Measurements from ENCODE around the gene EMX1.

Gene EMX1

DNA sequence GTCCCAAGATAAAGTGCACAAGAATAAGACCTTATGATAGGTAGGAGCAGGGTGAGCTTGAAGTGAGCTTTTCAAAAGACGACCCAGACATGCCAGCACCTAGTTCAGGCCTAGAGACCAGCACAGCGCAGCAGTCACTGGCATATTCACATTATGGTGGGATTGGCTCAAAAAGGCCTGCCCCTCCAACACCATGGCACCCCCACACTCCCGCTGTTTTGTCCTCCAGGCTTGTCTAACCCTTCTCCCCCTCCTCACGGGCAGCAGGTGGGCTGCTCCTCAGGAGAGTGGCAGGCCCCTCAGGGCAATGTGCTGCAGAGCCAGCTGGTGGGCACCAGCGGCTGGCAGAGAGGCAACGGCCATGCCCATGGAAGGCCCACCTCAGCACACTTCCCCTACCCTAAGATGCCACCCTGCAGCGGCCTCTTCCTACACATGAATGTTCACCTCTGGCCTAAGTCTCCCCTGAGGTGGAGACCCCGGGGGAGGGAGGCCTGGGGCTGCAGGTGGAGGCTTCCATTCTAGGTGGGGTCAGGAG lies 25.6 kb downstream of the EMX1 start:
- no peak for DNase-seq (ENCODE audit: low spot score)

DNA sequence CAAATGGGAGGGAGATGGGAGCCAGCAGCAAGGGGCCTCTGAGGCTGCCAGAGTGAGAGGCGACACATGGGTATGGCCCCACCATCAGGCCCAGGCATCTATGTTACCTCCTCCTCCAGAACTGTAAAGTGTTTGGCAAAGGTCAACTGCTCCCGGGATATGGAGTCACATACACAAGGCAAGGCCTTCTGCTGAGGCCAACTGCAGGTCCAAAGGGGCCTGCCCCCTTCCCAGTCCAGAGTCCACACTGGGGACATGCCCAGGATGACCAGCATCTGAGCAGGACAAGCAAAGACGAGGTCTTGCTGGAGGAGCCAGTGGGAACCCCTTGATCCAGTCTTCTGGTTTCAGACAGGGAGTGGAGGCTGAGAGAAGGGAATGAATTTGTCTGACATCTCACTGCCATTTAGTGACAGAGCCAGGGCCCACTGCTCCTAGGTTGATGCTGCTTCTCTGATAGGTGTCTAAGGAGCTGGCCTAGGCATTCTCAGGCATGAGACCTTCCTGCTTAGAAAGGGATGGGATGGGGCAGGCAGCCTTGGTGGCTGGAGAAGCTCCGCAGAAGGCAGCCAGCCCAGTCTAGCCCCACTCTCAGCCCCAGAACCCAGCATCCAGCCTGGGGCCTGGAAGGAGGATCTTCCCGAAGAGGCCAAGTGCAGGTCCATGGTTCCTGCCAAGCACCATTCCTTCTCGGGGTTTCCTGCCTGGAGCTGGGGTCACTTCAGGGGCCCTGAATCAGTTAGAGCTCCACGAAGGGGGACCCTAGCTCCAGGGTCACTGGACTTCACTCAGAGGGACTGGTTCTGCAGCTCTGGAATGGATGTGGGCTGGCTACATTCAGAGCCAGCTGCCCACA lies 26.4 kb downstream of the EMX1 start:
- DNase-seq (ENCODE audit: low spot score) = no peak

DNA sequence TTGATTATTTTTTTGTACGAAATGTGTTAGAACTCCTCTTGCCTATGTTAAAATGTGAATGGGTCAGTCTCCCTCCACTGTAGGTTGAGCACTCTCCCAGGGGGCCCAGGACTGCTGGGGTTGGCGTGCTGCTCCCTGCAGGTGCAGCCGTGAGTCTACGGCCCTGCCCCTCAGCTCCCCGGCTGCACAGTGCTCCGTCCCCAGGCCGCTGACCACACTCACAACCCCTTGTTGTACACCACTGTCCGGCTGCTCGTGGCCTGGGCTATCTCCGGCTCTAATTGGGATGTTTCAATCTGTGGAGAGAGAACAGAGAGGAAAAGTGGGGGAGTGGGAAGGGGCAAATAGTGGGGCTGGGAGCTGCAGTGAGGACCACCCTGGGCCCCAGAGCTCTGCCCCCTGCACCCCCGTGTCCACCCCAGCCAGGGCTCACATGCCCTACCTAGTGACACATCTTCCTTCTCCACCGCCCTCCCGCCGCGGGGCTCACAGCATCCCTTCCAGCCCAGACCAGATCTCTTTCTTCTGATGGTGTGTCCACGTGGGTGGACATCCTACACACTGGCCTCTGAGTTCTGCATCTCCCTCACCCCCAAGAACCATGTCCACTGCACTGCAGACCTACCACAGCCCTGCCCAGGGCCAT lies 27.6 kb downstream of the EMX1 start:
- DNase-seq (ENCODE audit: low spot score) = no peak

DNA sequence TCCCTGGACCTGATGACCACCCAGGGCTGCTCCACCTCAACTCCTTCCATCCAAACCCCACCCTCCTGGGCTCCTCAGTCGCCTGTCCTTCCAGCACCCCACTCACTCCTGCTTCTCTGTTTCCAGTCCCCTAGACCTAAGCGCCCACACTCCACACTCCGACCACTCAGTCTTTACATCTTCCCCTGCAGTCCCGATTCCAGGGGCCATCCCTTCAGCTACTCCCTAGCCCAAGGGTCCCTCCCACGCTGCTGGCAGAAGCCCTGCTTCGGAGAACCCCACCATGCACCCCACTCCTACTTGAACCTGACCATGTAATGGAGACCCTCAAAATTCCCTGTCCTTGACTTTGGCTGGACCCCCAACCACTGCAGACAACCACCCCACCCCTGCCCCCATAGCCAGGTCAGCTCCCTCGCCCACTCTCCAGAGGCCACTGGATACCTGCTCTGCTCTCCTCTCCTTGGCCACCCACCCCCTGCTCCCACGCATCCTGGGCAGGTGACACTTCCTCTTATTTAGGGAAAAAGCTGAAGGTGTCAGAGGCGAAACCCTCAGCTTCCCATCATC lies 28.2 kb downstream of the EMX1 start:
- no peak for DNase-seq (ENCODE audit: low spot score)

DNA sequence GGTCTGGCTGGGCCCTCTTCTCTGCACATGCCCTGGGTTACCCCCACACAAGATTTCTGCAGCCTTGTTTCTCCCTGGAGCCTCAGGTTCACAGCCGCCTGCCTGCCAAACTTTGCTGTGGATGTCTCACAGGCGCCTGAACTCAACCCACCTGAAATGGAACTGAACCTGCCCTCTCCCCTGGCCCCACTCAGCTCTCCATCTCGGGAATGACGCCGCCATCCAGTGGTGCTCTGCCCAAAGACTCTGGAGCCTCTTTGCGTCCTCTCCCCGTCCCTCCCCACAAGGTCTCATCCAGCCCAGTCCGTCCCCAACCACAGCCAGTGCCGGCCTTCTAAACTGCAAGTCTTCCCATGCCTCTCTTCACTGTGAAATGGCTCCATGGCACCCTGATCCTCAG lies 29.1 kb downstream of the EMX1 start:
- DNase-seq (ENCODE audit: low spot score) = no peak

DNA sequence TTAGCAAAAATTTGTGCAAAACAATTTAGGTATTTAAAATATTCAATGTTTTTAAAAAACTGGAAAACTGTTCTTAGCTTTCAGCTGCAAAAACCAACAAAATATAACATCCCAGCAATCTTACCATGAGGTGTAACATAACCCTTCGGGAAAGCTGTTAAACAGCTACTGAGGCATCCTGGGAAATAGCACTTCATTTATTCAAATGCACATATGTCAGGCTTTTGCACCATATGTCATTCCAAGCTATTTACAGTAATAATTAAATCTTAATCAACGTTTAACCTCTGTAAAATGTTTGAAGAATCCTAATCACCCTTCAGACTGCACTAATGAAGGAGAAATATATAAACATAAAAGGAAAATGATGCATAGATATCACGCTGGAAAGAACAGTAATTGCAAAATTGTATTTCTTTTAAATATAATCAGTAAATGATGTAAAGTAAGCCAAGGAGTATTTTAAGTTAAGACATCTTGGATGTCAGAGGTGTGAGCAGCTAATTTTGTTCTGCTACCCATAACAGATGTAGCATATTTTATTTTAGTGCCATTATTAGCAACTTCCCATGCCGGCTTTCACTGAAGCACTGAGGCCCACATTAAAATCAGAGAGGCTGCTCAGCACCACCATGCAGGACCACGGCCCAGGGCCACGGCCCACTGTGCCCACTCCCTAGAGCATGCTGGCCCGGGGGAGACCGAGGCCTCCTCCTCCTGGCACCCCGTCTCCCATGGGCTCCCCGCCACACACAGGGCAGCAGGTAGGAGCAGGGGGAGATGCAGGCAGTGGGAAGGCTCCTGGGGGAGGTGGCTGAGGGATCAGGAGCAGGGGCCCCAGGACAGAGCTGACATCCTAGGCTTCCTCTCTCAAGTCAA lies 30.9 kb downstream of the EMX1 start:
- DNase-seq (ENCODE audit: low spot score) = no peak

DNA sequence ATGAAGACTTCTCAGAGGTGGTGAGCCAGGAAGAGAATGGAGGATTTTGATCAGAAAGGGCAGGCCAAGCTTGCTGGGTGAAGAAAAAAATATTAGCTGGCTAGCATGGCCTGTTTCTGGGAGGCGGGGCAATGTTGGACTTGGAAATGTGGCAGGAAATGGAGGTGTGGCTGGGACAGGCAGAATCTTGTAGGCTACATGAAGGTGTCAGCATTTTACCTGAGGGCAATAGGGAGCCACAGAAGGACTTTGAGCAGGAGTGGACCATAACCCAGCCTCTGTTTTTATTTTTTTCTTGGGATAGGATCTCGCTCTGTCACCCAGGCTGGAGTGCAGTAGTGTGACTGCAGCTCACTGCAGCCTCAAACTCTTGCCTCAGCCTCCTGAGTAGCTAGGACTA lies 31.7 kb downstream of the EMX1 start:
- DNase-seq (ENCODE audit: low spot score) = no peak

DNA sequence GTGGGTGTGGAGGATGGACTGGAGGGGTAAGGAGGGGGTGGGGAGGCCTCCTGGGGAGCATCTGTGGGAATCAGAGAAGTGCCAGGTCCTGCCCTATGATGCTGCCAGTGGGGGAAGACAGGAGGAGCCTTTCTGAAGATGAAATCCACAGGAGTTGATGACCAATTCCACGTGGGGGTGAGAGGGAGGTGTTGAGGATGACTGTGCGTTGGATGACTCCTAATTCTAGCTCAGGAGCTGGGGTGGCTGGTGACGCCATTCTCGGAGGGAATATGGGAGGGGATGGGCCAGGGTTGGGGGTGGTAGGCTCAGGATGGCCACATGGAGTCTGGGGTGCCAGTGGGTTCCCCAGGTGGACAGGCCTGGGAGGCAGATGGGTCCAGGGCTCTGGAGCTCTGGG lies 32.3 kb downstream of the EMX1 start:
- no peak for DNase-seq (ENCODE audit: low spot score)

DNA sequence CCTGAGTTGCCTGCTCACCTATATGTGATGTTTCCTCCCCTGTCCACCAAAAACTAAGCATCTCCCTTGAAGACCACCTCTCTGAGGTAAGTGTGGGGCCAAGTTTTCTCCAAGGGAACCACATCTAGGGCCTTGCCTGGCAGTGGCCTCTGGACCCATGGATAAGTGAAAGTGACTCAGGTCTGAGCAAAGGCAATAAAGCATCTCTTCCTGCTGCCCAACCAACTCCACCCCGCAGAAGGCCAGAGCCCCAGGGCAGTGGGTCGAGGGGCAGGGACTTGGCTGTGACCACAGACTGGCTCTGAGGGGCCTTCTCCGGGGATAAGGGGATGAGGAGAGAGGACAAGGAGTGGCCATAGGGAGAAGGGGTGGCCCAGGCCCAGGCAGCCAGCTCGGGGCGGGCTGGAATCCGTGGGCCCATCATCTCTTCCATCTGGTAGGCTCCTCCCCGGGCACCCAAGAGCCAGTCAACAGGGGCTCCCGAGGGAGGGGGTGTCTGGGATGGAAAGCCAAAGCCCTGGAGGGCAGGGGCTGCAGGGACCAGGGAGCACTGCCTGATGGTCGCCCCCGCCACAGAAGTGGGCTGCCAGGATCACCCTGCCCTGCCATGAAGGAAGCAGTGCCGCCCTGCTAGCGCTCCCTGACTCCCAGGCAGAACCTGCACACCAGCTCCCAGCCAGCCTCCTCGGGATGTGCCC lies 33.4 kb downstream of the EMX1 start:
- DNase-seq (ENCODE audit: low spot score) = no peak

DNA sequence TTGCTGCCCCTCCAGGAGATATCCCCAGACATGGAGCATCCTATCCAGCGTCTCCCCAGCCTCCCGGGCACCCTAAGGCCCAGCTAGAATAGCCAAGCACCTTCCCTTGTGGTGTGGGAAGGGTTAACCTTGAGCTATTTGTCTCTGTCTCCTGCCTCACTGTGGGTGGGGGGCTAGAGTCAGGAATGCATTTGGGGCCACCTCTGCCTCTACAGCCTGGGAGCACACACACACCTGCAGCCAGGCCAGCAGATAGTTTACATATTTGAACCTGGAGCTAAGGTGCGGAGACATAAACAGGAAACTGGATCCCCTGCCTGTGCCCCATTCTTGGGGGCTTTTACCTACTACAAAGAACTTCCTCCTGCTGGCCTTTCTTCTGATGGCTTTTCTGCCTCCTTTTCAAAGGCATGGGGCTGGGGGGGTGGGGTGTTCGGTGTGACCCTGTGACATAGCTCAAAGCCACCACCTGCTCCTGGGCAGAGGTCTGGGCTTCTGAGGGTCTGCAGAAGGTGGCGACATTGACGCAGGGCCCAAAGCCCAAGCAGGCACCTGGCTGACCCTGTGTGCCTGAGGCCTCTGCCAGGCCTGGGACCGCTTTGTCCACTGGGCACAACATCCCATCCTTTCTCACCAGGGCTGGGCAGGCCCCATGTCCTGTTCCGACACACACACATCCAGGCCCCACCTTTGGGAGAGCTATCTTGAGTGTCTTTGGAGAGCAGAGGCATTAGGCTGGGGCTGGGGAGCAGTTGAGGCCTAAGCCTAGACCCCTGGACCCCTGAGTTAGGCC lies 34.2 kb downstream of the EMX1 start:
- DNase-seq (ENCODE audit: low spot score) = no peak

DNA sequence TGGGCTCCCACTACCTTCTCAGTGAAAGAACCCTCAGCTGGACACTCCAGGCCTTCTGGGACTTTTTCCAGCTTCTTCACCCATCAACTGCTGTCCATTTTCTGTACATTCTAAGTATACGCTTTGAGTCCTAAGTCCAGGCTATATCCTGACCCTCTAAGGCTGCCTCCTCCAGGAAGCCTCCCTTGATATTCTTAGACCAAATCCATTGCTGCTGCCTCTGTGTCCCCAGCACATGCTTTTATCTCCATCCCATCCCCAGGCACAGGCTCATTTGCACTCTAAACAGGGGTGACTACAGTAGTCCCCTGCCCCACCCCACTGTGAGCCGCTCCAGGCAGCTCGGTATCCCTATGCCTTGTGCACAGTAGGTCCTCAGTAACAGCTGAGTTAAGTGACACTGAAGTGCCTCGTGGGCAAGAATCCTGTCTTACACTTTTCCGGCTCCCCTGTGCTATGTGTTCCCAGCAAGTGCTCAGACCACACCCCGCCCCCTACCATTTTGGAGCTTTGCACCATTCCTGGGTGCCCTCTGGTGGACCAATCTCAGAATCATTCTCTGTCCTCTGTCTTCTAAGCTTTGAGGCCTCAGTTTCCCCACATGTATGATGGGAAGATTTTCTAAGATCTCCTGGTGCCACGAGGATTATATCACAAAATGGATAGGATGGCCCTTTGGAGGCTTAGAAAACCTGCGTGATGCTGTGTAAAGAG lies 34.9 kb downstream of the EMX1 start:
- no peak for DNase-seq (ENCODE audit: low spot score)

DNA sequence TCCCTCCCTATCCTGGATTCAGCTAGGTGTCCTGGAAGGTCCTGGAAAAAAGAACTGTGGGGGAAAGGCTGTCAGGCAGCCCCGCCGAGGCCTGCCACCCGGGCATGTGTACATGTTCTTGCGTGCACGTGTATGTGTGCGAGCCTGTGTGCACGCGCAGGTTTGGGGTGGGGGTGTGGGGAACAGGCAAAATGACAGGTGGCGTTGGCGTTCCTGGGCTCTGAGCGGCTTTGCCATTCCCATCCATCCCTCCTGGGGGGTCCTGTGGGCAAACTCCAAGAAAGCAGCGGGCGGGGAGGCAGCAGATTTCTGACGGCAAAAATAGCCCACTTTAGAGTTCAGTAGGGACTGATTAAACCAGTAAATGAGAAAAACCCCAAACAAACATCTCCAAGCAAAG lies 35.6 kb downstream of the EMX1 start:
- DNase-seq (ENCODE audit: low spot score) = no peak

DNA sequence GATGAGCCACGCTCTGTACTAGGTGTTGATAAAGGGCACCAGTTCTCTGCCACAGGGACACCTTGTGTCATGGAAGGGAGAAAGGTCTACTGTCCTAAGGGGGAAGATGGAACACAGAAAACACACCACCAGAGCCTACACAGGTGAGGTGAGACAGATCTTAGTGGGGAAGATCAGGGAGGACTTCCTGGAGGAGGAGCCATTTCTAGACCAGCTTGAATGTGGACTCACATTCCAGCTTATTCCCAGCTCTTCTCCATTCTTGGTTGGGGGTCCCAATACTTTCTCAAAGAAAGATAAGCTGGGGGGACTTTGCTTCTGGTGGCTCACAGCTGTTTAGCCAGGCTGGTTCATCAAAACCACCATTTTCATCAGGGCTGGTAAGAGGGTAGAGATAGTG lies 36.2 kb downstream of the EMX1 start:
- no peak for DNase-seq (ENCODE audit: low spot score)

DNA sequence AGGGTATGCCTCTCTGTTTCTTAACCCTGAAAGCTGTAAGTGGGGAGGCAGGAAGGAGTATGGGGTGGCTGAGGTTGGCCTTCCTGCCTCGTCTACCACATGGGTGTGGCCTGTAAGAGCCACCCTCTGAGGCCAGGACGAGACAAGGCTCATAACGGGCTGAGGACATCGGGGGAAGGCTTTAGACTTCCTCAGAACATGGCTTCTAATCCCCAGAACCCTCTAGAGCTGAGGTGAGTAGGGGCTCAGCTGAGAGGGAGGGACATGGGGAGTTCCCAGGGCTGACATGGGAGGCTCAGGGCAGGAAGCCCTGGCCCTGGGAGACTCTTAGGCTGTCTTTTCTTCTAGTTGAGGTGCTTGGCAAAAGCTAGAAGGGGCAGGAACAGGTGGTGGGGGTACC lies 36.7 kb downstream of the EMX1 start:
- no peak for DNase-seq (ENCODE audit: low spot score)

DNA sequence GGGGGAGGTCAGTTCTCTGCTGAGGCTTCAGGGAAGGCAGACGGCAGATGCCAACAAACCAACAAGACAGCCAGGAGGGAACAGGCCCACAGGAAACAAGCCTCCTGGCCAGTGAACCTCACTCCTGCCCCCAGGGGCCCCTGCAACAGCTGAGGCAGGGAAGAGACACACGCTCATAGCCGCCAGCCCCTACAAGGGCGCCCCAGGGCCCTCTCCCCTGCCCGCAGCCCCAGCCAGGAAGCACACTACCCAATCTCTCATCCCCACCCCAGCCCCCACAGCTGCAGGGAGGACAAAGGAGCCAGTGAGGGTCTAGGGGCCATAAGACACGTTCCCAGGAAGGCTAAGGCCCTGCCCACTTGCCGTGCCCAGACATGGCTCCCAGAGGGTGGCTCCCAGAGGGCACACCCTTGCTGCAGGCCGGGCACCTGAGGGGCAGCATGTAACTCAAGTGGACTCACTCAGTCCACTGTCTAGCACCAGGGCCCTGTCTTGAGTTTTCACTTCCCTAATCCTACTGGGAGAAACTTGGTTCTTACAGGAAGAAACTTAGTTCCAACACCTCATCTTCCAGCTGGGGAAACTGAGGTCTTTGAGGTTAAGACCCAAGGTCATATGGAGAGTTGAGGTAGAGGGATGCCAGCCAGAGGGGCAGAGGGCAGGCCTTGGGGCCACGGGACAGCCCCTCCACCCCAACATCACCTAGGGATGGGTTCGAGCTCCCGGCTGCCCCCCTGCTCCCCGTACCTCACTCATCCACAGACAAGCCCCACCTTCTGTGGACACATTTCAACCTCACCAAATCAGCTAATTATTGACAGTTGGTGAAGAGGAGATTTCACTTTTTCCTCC lies 37.3 kb downstream of the EMX1 start:
- DNase-seq (ENCODE audit: low spot score) = no peak

DNA sequence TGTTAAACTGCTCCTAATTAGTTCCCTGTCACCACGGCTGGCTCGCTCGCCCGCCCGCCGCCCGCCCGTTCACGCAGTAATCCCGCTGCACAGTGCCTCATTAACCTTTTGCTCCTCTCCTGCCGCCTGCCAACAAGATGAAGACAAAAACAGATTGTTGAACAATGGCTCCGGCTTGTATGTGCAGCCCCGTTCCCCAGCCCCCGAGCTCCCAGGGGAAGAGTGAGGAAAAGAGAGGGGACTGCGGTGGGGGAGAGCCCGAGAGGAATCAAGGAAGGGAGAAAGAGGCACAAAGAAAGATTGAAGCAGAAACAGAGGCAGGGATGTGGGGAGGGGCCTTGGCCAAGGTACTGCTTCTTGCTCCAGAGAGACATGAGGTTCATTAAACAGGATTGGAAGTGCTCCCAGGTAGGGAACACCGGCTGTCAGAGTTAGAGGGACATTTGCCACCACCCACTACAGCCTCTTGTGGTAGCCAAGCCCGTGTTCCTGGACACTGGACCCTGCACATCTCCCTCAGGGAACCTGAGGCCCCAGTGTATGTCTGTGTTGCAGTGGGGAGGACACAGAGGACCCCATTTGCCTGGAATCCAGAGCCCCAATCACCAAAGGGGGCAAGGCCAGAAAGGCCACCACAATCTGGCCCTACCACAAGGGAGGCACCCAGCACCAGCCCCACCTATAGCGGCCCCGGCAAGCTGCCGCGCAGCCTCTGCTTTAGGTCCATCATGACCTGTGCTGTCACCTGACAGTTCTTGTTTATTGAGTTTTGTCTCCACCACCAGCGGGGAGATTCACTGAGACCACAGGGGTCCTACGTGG lies 38.1 kb downstream of the EMX1 start:
- no peak for DNase-seq (ENCODE audit: low spot score)

DNA sequence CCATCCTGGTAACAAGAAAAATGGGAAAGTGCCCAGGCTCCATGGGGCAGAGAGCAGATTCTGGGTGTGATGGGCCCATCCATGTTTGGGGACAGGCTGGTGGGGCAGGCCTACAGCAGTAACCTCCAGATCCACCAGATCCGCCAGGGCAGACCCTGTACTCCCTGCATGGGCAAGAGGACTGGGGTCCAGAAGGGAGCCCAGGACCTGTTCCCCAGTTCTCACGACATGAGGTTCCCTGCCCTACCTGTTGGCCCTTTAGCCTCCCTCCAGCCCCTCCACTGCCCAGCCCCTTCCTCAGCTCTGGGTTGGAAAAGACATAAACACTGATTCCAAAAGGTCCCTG lies 38.7 kb downstream of the EMX1 start:
- DNase-seq (ENCODE audit: low spot score) = no peak

DNA sequence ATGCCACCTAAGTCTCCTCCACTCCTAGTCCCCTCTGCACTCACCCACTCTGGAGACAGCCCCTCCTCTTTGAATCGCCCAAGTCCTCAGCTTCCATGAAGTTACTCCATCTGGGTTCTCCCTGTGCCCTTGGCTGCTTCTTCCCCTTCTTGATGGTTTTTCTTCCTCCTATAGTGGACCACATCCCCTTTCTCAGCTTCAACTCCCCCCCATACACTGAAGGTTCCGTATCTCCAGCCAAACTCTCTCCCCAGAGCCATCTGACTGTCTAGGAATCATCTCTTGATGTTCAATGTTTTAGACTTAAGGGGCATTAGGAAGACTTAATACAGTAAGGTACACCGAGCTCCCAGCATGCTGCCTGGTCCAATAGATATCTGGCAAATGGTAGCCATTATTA lies 39.6 kb downstream of the EMX1 start:
- no peak for DNase-seq (ENCODE audit: low spot score)

Measured in hematopoietic multipotent progenitor cell treated with erythropoietin and hydrocortisone succinate and interleukin-3 and kit ligand, for 17 days (in vitro differentiated cells).